WTC11 (cell line): ENCODE measurements around the gene BEGAIN. TPM values are rescaled to one million over a fixed set of nuclear protein-coding genes. Genes with fewer than 3 reads are reported as not detected.

Experiments
- ATAC-seq: fragments of 200-7000 bp; cut with Tn5 transposase; 2 replicates; pipeline ENCODE4 v1.10.0; 2021; ENCODE audit warnings: mild to moderate bottlenecking, moderate library complexity
- CTCF ChIA-PET: fragments of 300-600 bp; sonication (Branson Sonifier 250); formaldehyde crosslinking; loops from one replicate; lab custom pipeline; 2021; ENCODE audit warnings: antibody characterized with exemption; lab: Charles Lee
- POLR2A ChIA-PET: fragments of 350-600 bp; sonication (Branson Sonifier 250); formaldehyde crosslinking; loops from one replicate; lab custom pipeline; 2021; ENCODE audit warnings: antibody characterized with exemption; lab: Charles Lee
- DNase-seq: peaks from one replicate; pipeline ENCODE4 v3.0.0; 2021; ENCODE audit warnings: low spot score
- H3K27ac Mint-ChIP-seq: 2 replicates; pipeline ENCODE4 v1.8.0; 2021; ENCODE audit warnings: mixed read lengths
- H3K27me3 Mint-ChIP-seq: 2 replicates; pipeline ENCODE4 v1.8.0; 2021; ENCODE audit warnings: low read depth, mild to moderate bottlenecking, moderate library complexity, mixed read lengths
- H3K36me3 Mint-ChIP-seq: 2 replicates; pipeline ENCODE4 v1.8.0; 2021; ENCODE audit warnings: mixed read lengths
- H3K4me1 Mint-ChIP-seq: 2 replicates; pipeline ENCODE4 v1.8.0; 2022; ENCODE audit warnings: mixed read lengths
- H3K4me3 Mint-ChIP-seq: 2 replicates; pipeline ENCODE4 v1.8.0; 2021; ENCODE audit warnings: mild to moderate bottlenecking, moderate library complexity, mixed read lengths
- H3K9me3 Mint-ChIP-seq: 2 replicates; pipeline ENCODE4 v1.8.0; 2021; ENCODE audit warnings: mixed read lengths
- ARID4B ChIP-seq: sonication (generic); formaldehyde crosslinking; IDR thresholded peaks from 2 replicates; pipeline ENCODE4 v1.8.0; 2023; ENCODE audit warnings: missing genetic modification reagents, mild to moderate bottlenecking, borderline replicate concordance
- ATF1 ChIP-seq: sonication (generic); formaldehyde crosslinking; IDR thresholded peaks from 2 replicates; pipeline ENCODE4 v1.8.1; 2023; ENCODE audit warnings: mild to moderate bottlenecking, moderate library complexity, missing genetic modification reagents
- HMGA2 ChIP-seq: fragments of 250-450 bp; sonication (Bioruptor Pico); IDR thresholded peaks from 2 replicates; pipeline ENCODE4 v1.4.0; 2021; ENCODE audit warnings: mild to moderate bottlenecking, moderate library complexity
- JAZF1 ChIP-seq: fragments of 250-450 bp; sonication (Bioruptor Pico); IDR thresholded peaks from 2 replicates; pipeline ENCODE4 v1.9.0; 2021; ENCODE audit warnings: moderate library complexity, mild to moderate bottlenecking, inconsistent platforms
- JUN ChIP-seq: sonication (generic); formaldehyde crosslinking; IDR thresholded peaks from 2 replicates; pipeline ENCODE4 v1.8.0; 2023; ENCODE audit warnings: mild to moderate bottlenecking, missing genetic modification reagents
- MLX ChIP-seq: sonication (generic); formaldehyde crosslinking; IDR thresholded peaks from 2 replicates; pipeline ENCODE4 v1.8.1; 2023; ENCODE audit warnings: mild to moderate bottlenecking, missing genetic modification reagents, moderate library complexity
- NFE2L1 ChIP-seq: sonication (generic); formaldehyde crosslinking; IDR thresholded peaks from 2 replicates; pipeline ENCODE4 v1.8.1; 2023; ENCODE audit warnings: missing genetic modification reagents
- NR2C2 ChIP-seq: sonication (generic); formaldehyde crosslinking; IDR thresholded peaks from 2 replicates; pipeline ENCODE4 v1.8.0; 2022; ENCODE audit warnings: mild to moderate bottlenecking, missing genetic modification reagents
- NR3C1 ChIP-seq: sonication (generic); formaldehyde crosslinking; conservative IDR thresholded peaks from 2 replicates; pipeline ENCODE4 v1.8.1; 2023; ENCODE audit warnings: low read depth, mild to moderate bottlenecking, missing genetic modification reagents
- PREB ChIP-seq: sonication (generic); formaldehyde crosslinking; IDR thresholded peaks from 2 replicates; pipeline ENCODE4 v1.8.1; 2022; ENCODE audit warnings: mild to moderate bottlenecking, missing genetic modification reagents, moderate library complexity, borderline replicate concordance
- ZMAT4 ChIP-seq: fragments of 250-450 bp; sonication (Bioruptor Pico); IDR thresholded peaks from 2 replicates; pipeline ENCODE4 v1.9.0; 2021; ENCODE audit warnings: mild to moderate bottlenecking
- ZNF121 ChIP-seq: sonication (generic); formaldehyde crosslinking; IDR thresholded peaks from 2 replicates; pipeline ENCODE4 v1.8.0; 2023; ENCODE audit warnings: missing genetic modification reagents
- total RNA-seq: library from RNA; stranded (reverse); gene quantifications from 3 replicates; pipeline ENCODE4 v1.2.3, GENCODE V29; 2021

The BEGAIN gene
- total RNA-seq, 1 experiment from 2014 or later: 1.3 TPM

GRCh38 chr14:100614803-100615202, 27.6 kb upstream of the BEGAIN start (continued):
- TF ChIP-seq NR3C1 (CRISPR knock-in tag): no peak
- TF ChIP-seq NR2C2 (CRISPR knock-in tag): no peak
- TF ChIP-seq ATF1 (CRISPR knock-in tag): no peak
- no peak for TF ChIP-seq JUN (CRISPR knock-in tag)

GRCh38 chr14:100612986-100613385, 25.8 kb upstream of the BEGAIN start:
- DNase-seq: no peak
- no peak for ATAC-seq
- peaks cover 7% of the 10 kb centered on the region for H3K4me1 Mint-ChIP-seq
- no peaks in the 10 kb centered on the region for H3K36me3 Mint-ChIP-seq
- H3K4me3 Mint-ChIP-seq: no peak overlapping the region
- CTCF ChIA-PET: interaction anchor here (1.0 to 1.3 kb wide), 2 partner anchors 11 to 33 kb away, joined by 3 to 4 read pairs; no protein-coding TSS in a partner anchor
- no peak overlapping the region for H3K27ac Mint-ChIP-seq
- no peak for TF ChIP-seq NFE2L1 (CRISPR knock-in tag)
- TF ChIP-seq ZNF121 (CRISPR knock-in tag): no peak
- TF ChIP-seq PREB: no peak
- TF ChIP-seq, all 79 proteins: peak for 0
- Mint-ChIP-seq H3K27me3 (peaks cover 1% of the 10 kb centered on the region; the same call in 1 of the 2 replicates), H3K9me3 (no peaks in the 10 kb centered on the region)
- POLR2A ChIA-PET: no interaction called here

GRCh38 chr14:100611811-100612480, 24.7 kb upstream of the BEGAIN start:
- CTCF ChIA-PET: no interaction called here
- no peak overlapping the region for H3K4me3 Mint-ChIP-seq
- peaks cover under 1% of the 10 kb centered on the region for H3K4me1 Mint-ChIP-seq
- TF ChIP-seq HMGA2: no peak
- no peak for TF ChIP-seq ZMAT4 (CRISPR knock-in tag)
- TF ChIP-seq MLX (CRISPR knock-in tag): no peak
- no peak for TF ChIP-seq JUN (CRISPR knock-in tag)
- TF ChIP-seq ARID4B (CRISPR knock-in tag): no peak
- no peak for TF ChIP-seq JAZF1 (CRISPR knock-in tag)
- TF ChIP-seq PREB: no peak
- no peak for ATAC-seq
- DNase-seq: no peak
- H3K27me3 Mint-ChIP-seq: no peaks in the 10 kb centered on the region; the same call in 1 of the 2 replicates
- POLR2A ChIA-PET: no interaction called here
- H3K36me3 Mint-ChIP-seq: no peaks in the 10 kb centered on the region
- no peak overlapping the region for H3K27ac Mint-ChIP-seq
- peaks cover under 1% of the 10 kb centered on the region for H3K9me3 Mint-ChIP-seq
